ENCODE data around the gene ZCCHC24.

DNA sequence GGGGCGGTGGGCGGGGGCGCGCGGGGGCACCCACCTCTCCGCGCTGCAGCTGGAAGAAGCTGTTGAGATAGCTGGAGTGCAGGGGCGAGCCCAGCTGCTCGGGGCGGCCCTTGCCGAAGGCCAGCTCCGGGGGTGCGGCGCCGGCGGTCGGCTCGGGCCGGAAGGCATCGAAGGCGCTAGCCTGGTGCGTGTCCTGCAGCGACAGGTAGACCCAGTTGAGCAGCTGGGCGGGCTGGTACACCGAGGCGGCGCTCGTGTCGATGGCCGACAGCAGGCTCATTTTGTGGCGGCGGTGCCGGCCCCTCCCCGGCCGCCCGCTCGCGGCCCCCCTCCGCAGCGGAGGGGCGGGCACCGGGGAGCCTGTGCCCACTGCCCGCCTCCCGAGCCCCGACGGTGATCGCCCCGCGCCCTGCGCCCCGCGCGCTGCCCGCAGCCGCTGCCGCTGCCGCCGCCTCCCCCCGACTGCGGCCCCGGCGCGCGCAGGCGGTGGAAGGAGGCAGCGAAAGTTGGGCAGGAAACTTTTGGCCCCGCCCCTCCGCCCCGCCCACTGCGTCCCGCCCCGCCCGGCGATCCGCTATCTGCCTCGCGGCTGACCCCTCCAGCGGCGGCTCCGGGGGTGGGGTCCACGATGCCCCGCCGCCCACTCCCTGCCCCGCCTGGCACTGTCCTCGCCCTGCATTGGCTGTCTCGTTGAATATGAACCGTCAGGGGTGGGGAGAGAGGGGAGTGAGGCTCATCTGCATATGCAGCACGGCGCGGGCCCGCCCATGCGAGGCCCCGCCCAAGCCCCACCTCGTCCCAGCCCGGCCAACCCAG is at the start of gene ZCCHC24:
- TF ChIP-seq POLR2AphosphoS5 (IDR thresholded peaks at IDR 0.05) (peak; percentile 68 to 88 (median 87)), CTCF (IDR thresholded peaks at IDR 0.05 in 8 of 11, conservative IDR thresholded peaks at IDR 0.05 in 3 of 11) (peak in 3 of 11 experiments; percentile 10 to 33 (median 11)), POLR2A (IDR thresholded peaks at IDR 0.05) (peak in 2 of 3 donors; percentile 50 to 51)
